Common myeloid progenitor, CD34-positive (primary cell): ENCODE data around the gene RNF5.

Source experiments
- CTCF ChIA-PET: fragments of 350-600 bp; sonication (Branson Sonifier 250); formaldehyde crosslinking; loops from one replicate; lab custom pipeline; 2021; ENCODE audit warnings: antibody characterized with exemption; lab: Charles Lee
- POLR2A ChIA-PET: fragments of 350-600 bp; sonication (Branson Sonifier 250); formaldehyde crosslinking; loops from one replicate; lab custom pipeline; 2021; ENCODE audit warnings: antibody characterized with exemption; lab: Charles Lee
- DNase-seq, 3 donors: peaks; one replicate each; pipeline versions ENCODE4 v3.0.0 to v3.0.0-alpha.2; 2013
- H3K27ac ChIP-seq, 2 experiments: 1 replicate in 1 of 2; 2 replicates in 1 of 2; pipeline ENCODE4 v1.7.0; 2013; ENCODE audit warnings: inconsistent platforms in 2 of 2, low read length in 2 of 2, mild to moderate bottlenecking in 2 of 2, low read depth in 1 of 2, moderate library complexity in 1 of 2; ENCODE audit not compliant: severe bottlenecking in 2 of 2, insufficient read depth in 1 of 2, poor library complexity in 1 of 2
- H3K27me3 ChIP-seq, 5 experiments: replicated peaks in 2 of 5; 1 replicate in 3 of 5; 2 replicates in 2 of 5; pipeline versions ENCODE4 v1.6.1 to v1.7.0; 2013; ENCODE audit warnings: low read length in 4 of 5, mild to moderate bottlenecking in 2 of 5, moderate library complexity in 2 of 5, inconsistent platforms in 1 of 5; ENCODE audit not compliant: insufficient read depth in 5 of 5, control insufficient read depth in 4 of 5
- H3K36me3 ChIP-seq, 4 experiments: 1 replicate in 2 of 4; 2 replicates in 2 of 4; pipeline versions ENCODE4 v1.6.1 to v1.7.0; 2013; ENCODE audit warnings: low read length in 3 of 4, control low read depth in 1 of 4, mild to moderate bottlenecking in 1 of 4; ENCODE audit not compliant: control insufficient read depth in 4 of 4, insufficient read depth in 4 of 4
- H3K4me1 ChIP-seq, 4 experiments: 1 replicate in 3 of 4; 2 replicates in 1 of 4; pipeline versions ENCODE4 v1.6.1 to v1.7.1; 2013; ENCODE audit warnings: low read length in 3 of 4, mild to moderate bottlenecking in 3 of 4, control low read depth in 1 of 4, inconsistent platforms in 1 of 4, moderate library complexity in 1 of 4; ENCODE audit not compliant: control insufficient read depth in 4 of 4, insufficient read depth in 4 of 4; ENCODE audit errors: control extremely low read depth in 1 of 4
- H3K4me3 ChIP-seq, 7 experiments: 1 replicate in 4 of 7; 2 replicates in 3 of 7; pipeline versions ENCODE4 v1.5.1 to v1.7.0; 2013; ENCODE audit warnings: mild to moderate bottlenecking in 7 of 7, low read length in 6 of 7, moderate library complexity in 6 of 7, inconsistent platforms in 2 of 7, low read depth in 2 of 7, control low read depth in 1 of 7; ENCODE audit not compliant: insufficient read depth in 4 of 7, control insufficient read depth in 1 of 7; ENCODE audit errors: extremely low read depth in 1 of 7
- H3K9me3 ChIP-seq, 5 experiments: 1 replicate in 4 of 5; 2 replicates in 1 of 5; pipeline versions ENCODE4 v1.6.1 to v1.7.1; 2013; ENCODE audit warnings: low read length in 4 of 5, mild to moderate bottlenecking in 2 of 5, inconsistent platforms in 1 of 5, low read depth in 1 of 5, moderate library complexity in 1 of 5; ENCODE audit not compliant: control insufficient read depth in 4 of 5, insufficient read depth in 2 of 5; ENCODE audit errors: control extremely low read depth in 1 of 5
- WGBS: methylation state at CpG from one replicate; pipeline ENCODE4 v1.1.5; 2013; ENCODE audit not compliant: insufficient coverage; 5-methylcytosine and 5-hydroxymethylcytosine counted together

Gene RNF5

GRCh38 chr6:32147401-32148132 lies 30.6 kb upstream of the RNF5 start:
- peak in 2 of 3 donors; percentile 29 to 34 for DNase-seq
- peak overlapping the region in 4 of 7 experiments; percentile 70 to 81 (median 76) for H3K4me3 ChIP-seq
- H3K4me1 ChIP-seq = peaks cover 0 to 33% (median 15%) of the 10 kb centered on the region in 4 experiments
- no peaks in the 10 kb centered on the region for H3K9me3 ChIP-seq
- no CpG with 5 or more reads among the region's 4 CpGs for WGBS
- H3K27me3 ChIP-seq = peaks cover 6 to 32% (median 25%) of the 10 kb centered on the region in 5 experiments
- CTCF ChIA-PET = interaction anchor here (0.7 to 2.0 kb wide), 7 partner anchors 9 to 50 kb away, joined by 3 to 9 read pairs (median 4); partner anchors contain the start of gene FKBPL
- H3K36me3 ChIP-seq = no peaks in the 10 kb centered on the region
- H3K27ac ChIP-seq = no peak overlapping the region
- POLR2A ChIA-PET = interaction anchor here (0.7 kb wide), 1 partner anchor 9 kb away, joined by 3 read pairs; no protein-coding TSS in a partner anchor

GRCh38 chr6:32148289-32149091 lies 29.7 kb upstream of the RNF5 start:
- ChIA-PET POLR2A (interaction anchor here (0.7 kb wide), 2 partner anchors 8 to 29 kb away, joined by 3 read pairs; no protein-coding TSS in a partner anchor), CTCF (interaction anchor here (0.7 to 2.0 kb wide), 9 partner anchors 10 to 49 kb away, joined by 3 to 9 read pairs (median 3); partner anchors contain the start of gene FKBPL)
- Histone ChIP-seq H3K27me3 (peaks cover 6 to 32% (median 25%) of the 10 kb centered on the region in 5 experiments), H3K27ac (no peak overlapping the region), H3K4me3 (peak overlapping the region; percentile 35 to 81 (median 70)), H3K4me1 (peaks cover 0 to 42% (median 22%) of the 10 kb centered on the region in 4 experiments), H3K36me3 (no peaks in the 10 kb centered on the region), H3K9me3 (no peaks in the 10 kb centered on the region)
- peak; percentile 84 to 90 (median 90) for DNase-seq
- WGBS = 4% methylated on average over 22 of the region's 39 CpGs

GRCh38 chr6:32149092-32149755 lies 29.0 kb upstream of the RNF5 start:
- H3K27me3 ChIP-seq = peaks cover 6 to 32% (median 25%) of the 10 kb centered on the region in 5 experiments
- H3K27ac ChIP-seq = no peak overlapping the region
- ChIA-PET POLR2A (interaction anchor here (0.7 kb wide), 1 partner anchor 29 kb away, joined by 3 read pairs; no protein-coding TSS in a partner anchor), CTCF (interaction anchor here (0.8 to 2.0 kb wide), 8 partner anchors 9 to 48 kb away, joined by 3 to 9 read pairs (median 4); partner anchors contain the start of gene FKBPL)
- DNase-seq = no peak
- H3K4me3 ChIP-seq = peak overlapping the region in 6 of 7 experiments; percentile 38 to 81 (median 72)
- 46% methylated on average over 31 of the region's 47 CpGs for WGBS
- no peaks in the 10 kb centered on the region for H3K9me3 ChIP-seq
- no peaks in the 10 kb centered on the region for H3K36me3 ChIP-seq
- peaks cover 0 to 45% (median 27%) of the 10 kb centered on the region in 4 experiments for H3K4me1 ChIP-seq

GRCh38 chr6:32149932-32150870 lies 28.0 kb upstream of the RNF5 start:
- ChIA-PET POLR2A (interaction anchor here (0.8 kb wide), 1 partner anchor 33 kb away, joined by 3 read pairs; no protein-coding TSS in a partner anchor), CTCF (interaction anchor here (0.8 to 1.2 kb wide), 3 partner anchors 8 to 31 kb away, joined by 3 read pairs; no protein-coding TSS in a partner anchor)
- peaks cover 6 to 32% (median 25%) of the 10 kb centered on the region in 5 experiments for H3K27me3 ChIP-seq
- H3K36me3 ChIP-seq = peaks cover 0 to under 1% (median 0%) of the 10 kb centered on the region in 4 experiments
- peaks cover 0 to 54% (median 36%) of the 10 kb centered on the region in 4 experiments for H3K4me1 ChIP-seq
- no peak overlapping the region for H3K27ac ChIP-seq
- DNase-seq = peak in 1 of 3 donors; percentile 27
- no peaks in the 10 kb centered on the region for H3K9me3 ChIP-seq
- WGBS = 41% methylated on average over 46 of the region's 55 CpGs
- H3K4me3 ChIP-seq = no peak overlapping the region

- no peak for DNase-seq
- Histone ChIP-seq H3K4me1 (peaks cover 0 to 60% (median 42%) of the 10 kb centered on the region in 4 experiments), H3K27me3 (peaks cover 6 to 28% (median 24%) of the 10 kb centered on the region in 5 experiments), H3K36me3 (peaks cover 1 to 7% (median 3%) of the 10 kb centered on the region in 4 experiments), H3K4me3 (peak overlapping the region in 2 of 7 experiments; percentile 8 to 19), H3K9me3 (no peaks in the 10 kb centered on the region), H3K27ac (no peak overlapping the region)
- 71% methylated on average over 1 of the region's 8 CpGs for WGBS
- CTCF ChIA-PET = interaction anchor here (0.9 to 3.0 kb wide), 3 partner anchors 15 to 32 kb away, joined by 3 to 13 read pairs (median 3); partner anchors contain the start of gene FKBPL
- POLR2A ChIA-PET = interaction anchor here (0.8 kb wide), 1 partner anchor 34 kb away, joined by 3 read pairs; no protein-coding TSS in a partner anchor
Observed at GRCh38 chr6:32151181-32151862, 26.9 kb upstream of the RNF5 start.
